H9 (cell line): ENCODE results near the gene MAP3K10. TPM values are rescaled to one million over a fixed set of nuclear protein-coding genes. Genes with fewer than 3 reads are reported as not detected.

Experiments
- DNase-seq: peaks from one replicate; pipeline ENCODE4 v3.0.0-alpha.2; 2017
- H2AFZ ChIP-seq: one replicate; pipeline ENCODE4 v1.6.1; 2013; ENCODE audit warnings: mild to moderate bottlenecking, low read length, control low read depth, moderate library complexity
- H2AK5ac ChIP-seq: 2 replicates; pipeline ENCODE4 v1.6.1; 2013; ENCODE audit warnings: low read length, control low read depth, mixed read lengths; ENCODE audit not compliant: insufficient read length
- H2BK120ac ChIP-seq: one replicate; pipeline ENCODE4 v1.6.1; 2013; ENCODE audit warnings: low read depth, mild to moderate bottlenecking, low read length, control low read depth, inconsistent platforms; ENCODE audit not compliant: poor library complexity, severe bottlenecking
- H2BK12ac ChIP-seq: 2 replicates; pipeline ENCODE4 v1.6.1; 2013; ENCODE audit warnings: low read length, control low read depth, mixed read lengths, low read depth; ENCODE audit not compliant: insufficient read length
- H2BK15ac ChIP-seq: 2 replicates; pipeline ENCODE4 v1.6.1; 2013; ENCODE audit warnings: low read depth, low read length, control low read depth
- H2BK20ac ChIP-seq: one replicate; pipeline ENCODE4 v1.6.1; 2013; ENCODE audit warnings: low read depth, mild to moderate bottlenecking, low read length, control low read depth, inconsistent platforms; ENCODE audit not compliant: poor library complexity, severe bottlenecking
- H2BK5ac ChIP-seq: 2 replicates; pipeline ENCODE4 v1.6.1; 2013; ENCODE audit warnings: low read length, control low read depth, mixed read lengths; ENCODE audit not compliant: insufficient read length
- H3K14ac ChIP-seq: 2 replicates; pipeline ENCODE4 v1.6.1; 2013; ENCODE audit warnings: low read length, control low read depth; ENCODE audit not compliant: insufficient read depth
- H3K18ac ChIP-seq: 2 replicates; pipeline ENCODE4 v1.6.1; 2013; ENCODE audit warnings: low read depth, mild to moderate bottlenecking, mixed read lengths, low read length, control low read depth; ENCODE audit not compliant: insufficient read length
- H3K23ac ChIP-seq: 2 replicates; pipeline ENCODE4 v1.6.1; 2013; ENCODE audit warnings: low read length, control low read depth, mixed read lengths, low read depth; ENCODE audit not compliant: insufficient read length
- H3K23me2 ChIP-seq: 2 replicates; pipeline ENCODE4 v1.6.1; 2013; ENCODE audit warnings: low read depth, mild to moderate bottlenecking, mixed read lengths, low read length, control low read depth; ENCODE audit not compliant: insufficient read length, poor library complexity, severe bottlenecking
- H3K27ac ChIP-seq: 2 replicates; pipeline ENCODE4 v1.5.1; 2013; ENCODE audit warnings: low read length, control low read depth, mixed read lengths, low read depth; ENCODE audit not compliant: insufficient read length
- H3K27me3 ChIP-seq: 2 replicates; pipeline ENCODE4 v1.6.1; 2013; ENCODE audit warnings: low read length, control low read depth, inconsistent platforms; ENCODE audit not compliant: insufficient read depth
- H3K4ac ChIP-seq: 2 replicates; pipeline ENCODE4 v1.6.1; 2013; ENCODE audit warnings: low read depth, mild to moderate bottlenecking, control low read depth, inconsistent platforms, low read length, moderate library complexity
- H3K4me1 ChIP-seq: 2 replicates; pipeline ENCODE4 v1.6.1; 2013; ENCODE audit warnings: low read length, control low read depth, inconsistent platforms; ENCODE audit not compliant: insufficient read depth
- H3K4me2 ChIP-seq: 2 replicates; pipeline ENCODE4 v1.6.1; 2013; ENCODE audit warnings: low read length, control low read depth, mixed read lengths; ENCODE audit not compliant: insufficient read length, insufficient read depth
- H3K56ac ChIP-seq: 2 replicates; pipeline ENCODE4 v1.6.1; 2013; ENCODE audit warnings: low read depth, mild to moderate bottlenecking, mixed read lengths, low read length, control low read depth; ENCODE audit not compliant: insufficient read length
- H3K79me1 ChIP-seq: 2 replicates; pipeline ENCODE4 v1.6.1; 2013; ENCODE audit warnings: low read depth, mild to moderate bottlenecking, moderate library complexity, low read length, control low read depth, inconsistent platforms; ENCODE audit not compliant: insufficient read depth, poor library complexity, severe bottlenecking
- H3K79me2 ChIP-seq: 2 replicates; pipeline ENCODE4 v1.6.1; 2013; ENCODE audit warnings: low read length, control low read depth, inconsistent platforms; ENCODE audit not compliant: insufficient read depth
- H3K9ac ChIP-seq: 2 replicates; pipeline ENCODE4 v1.6.1; 2013; ENCODE audit warnings: low read length, control low read depth, mixed read lengths; ENCODE audit not compliant: insufficient read length; ENCODE audit errors: extremely low read depth
- H3K9me3 ChIP-seq: one replicate; pipeline ENCODE4 v1.6.1; 2013; ENCODE audit warnings: low read depth, low read length, inconsistent platforms; ENCODE audit not compliant: control insufficient read depth
- H3T11ph ChIP-seq: one replicate; pipeline ENCODE4 v1.6.1; 2013; ENCODE audit warnings: mild to moderate bottlenecking, low read length, control low read depth, inconsistent platforms
- H4K20me1 ChIP-seq: one replicate; pipeline ENCODE4 v1.6.1; 2013; ENCODE audit not compliant: control insufficient read depth, insufficient read length, insufficient read depth
- H4K5ac ChIP-seq: 2 replicates; pipeline ENCODE4 v1.6.1; 2013; ENCODE audit warnings: low read depth, mild to moderate bottlenecking, mixed read lengths, low read length, control low read depth; ENCODE audit not compliant: insufficient read length
- H4K8ac ChIP-seq: replicated peaks from 2 replicates; pipeline ENCODE4 v1.6.1; 2013; ENCODE audit warnings: low read length, control low read depth, mixed read lengths, low read depth; ENCODE audit not compliant: insufficient read length
- H4K91ac ChIP-seq: 2 replicates; pipeline ENCODE4 v1.6.1; 2013; ENCODE audit warnings: low read depth, mild to moderate bottlenecking, moderate library complexity, mixed read lengths, low read length, control low read depth; ENCODE audit not compliant: insufficient read length
- H3K27ac Mint-ChIP-seq, 3 experiments: 2 replicates in 2 of 3; 3 replicates in 1 of 3; pipeline ENCODE4 v1.8.0; 2020 to 2021; ENCODE audit warnings: mixed read lengths in 3 of 3, mild to moderate bottlenecking in 1 of 3, moderate library complexity in 1 of 3
- H3K27me3 Mint-ChIP-seq: 2 replicates; pipeline ENCODE4 v1.8.0; 2021; ENCODE audit warnings: low read depth, mild to moderate bottlenecking, moderate library complexity, mixed read lengths
- H3K36me3 Mint-ChIP-seq, 3 experiments: 2 replicates in 2 of 3; 3 replicates in 1 of 3; pipeline ENCODE4 v1.8.0; 2020 to 2021; ENCODE audit warnings: low read depth in 3 of 3, mixed read lengths in 3 of 3; ENCODE audit not compliant: insufficient read depth in 1 of 3
- H3K4me1 Mint-ChIP-seq, 2 experiments: 2 replicates each; pipeline ENCODE4 v1.8.0; 2020; ENCODE audit warnings: mixed read lengths in 2 of 2
- H3K4me3 Mint-ChIP-seq, 2 experiments: 2 replicates in 1 of 2; 3 replicates in 1 of 2; pipeline ENCODE4 v1.8.0; 2020 to 2021; ENCODE audit warnings: mild to moderate bottlenecking in 2 of 2, mixed read lengths in 2 of 2, moderate library complexity in 1 of 2
- H3K9me3 Mint-ChIP-seq, 2 experiments: 2 replicates in 1 of 2; 3 replicates in 1 of 2; pipeline ENCODE4 v1.8.0; 2020; ENCODE audit warnings: mild to moderate bottlenecking in 2 of 2, mixed read lengths in 2 of 2, moderate library complexity in 1 of 2
- CTCF ChIP-seq: fragments of 200-600 bp; sonication (generic); conservative IDR thresholded peaks from 3 replicates; pipeline ENCODE4 v1.8.0; 2021; ENCODE audit warnings: antibody characterized with exemption, mild to moderate bottlenecking
- WGBS: extraction: QIAGEN DNeasy Blood & Tissue Kit; methylation state at CpG from one replicate; pipeline ENCODE4 v1.1.7; 2013; ENCODE audit warnings: missing lambda C conversion rate, low lambda C conversion rate, mixed read lengths; ENCODE audit not compliant: insufficient read length; ENCODE audit errors: extremely low coverage; 5-methylcytosine and 5-hydroxymethylcytosine counted together
- total RNA-seq: library from RNA; stranded (reverse); gene quantifications from 2 replicates; pipeline ENCODE4 v1.2.1, GENCODE V29; 2021

MAP3K10 gene
- total RNA-seq, 1 experiment from 2014 or later = 19.0 TPM

- H3K18ac ChIP-seq = no peak overlapping the region
- no peaks in the 10 kb centered on the region for H3K79me1 ChIP-seq
- peaks cover 2% of the 10 kb centered on the region; the same call in 1 of the 2 replicates for H3K4me1 ChIP-seq
- H3K27me3 ChIP-seq = no peaks in the 10 kb centered on the region
- H2AFZ ChIP-seq = no peak overlapping the region
- no peak overlapping the region for H4K5ac ChIP-seq
- no peak overlapping the region for H3K9ac ChIP-seq
- no peak overlapping the region for H3K4me2 ChIP-seq
- H2BK120ac ChIP-seq = no peak overlapping the region
- no peak overlapping the region for H2BK12ac ChIP-seq
- no peak for TF ChIP-seq CTCF
- H3K9me3 Mint-ChIP-seq = no peaks in the 10 kb centered on the region
- H3K36me3 Mint-ChIP-seq = peaks cover 7 to 44% (median 39%) of the 10 kb centered on the region in 3 experiments; a peak in 6 of 7 replicates
- no peak overlapping the region for H3K27ac Mint-ChIP-seq
- H3K23me2 ChIP-seq = no peaks in the 10 kb centered on the region
- DNase-seq = no peak
- no peak overlapping the region for H3K4me3 Mint-ChIP-seq
- H2BK15ac ChIP-seq = no peak overlapping the region
- H3T11ph ChIP-seq = no peak overlapping the region
- H3K14ac ChIP-seq = no peak overlapping the region
- no peaks in the 10 kb centered on the region for H4K20me1 ChIP-seq
- no peak overlapping the region for H4K91ac ChIP-seq
- no peak overlapping the region for H3K27ac ChIP-seq
- peaks cover 15 to 17% of the 10 kb centered on the region in 2 experiments for H3K4me1 Mint-ChIP-seq
- H2BK20ac ChIP-seq = no peak overlapping the region
- no peak overlapping the region for H2BK5ac ChIP-seq
- no CpG with 5 or more reads among the region's 9 CpGs for WGBS
- no peak overlapping the region for H3K56ac ChIP-seq
- H4K8ac ChIP-seq = no peak overlapping the region
- H3K4ac ChIP-seq = no peak overlapping the region
- H3K9me3 ChIP-seq = no peaks in the 10 kb centered on the region
- H2AK5ac ChIP-seq = no peak overlapping the region
- no peak overlapping the region for H3K23ac ChIP-seq
- H3K79me2 ChIP-seq = no peaks in the 10 kb centered on the region
- H3K27me3 Mint-ChIP-seq = no peaks in the 10 kb centered on the region
These were observed 44.8 kb downstream of the MAP3K10 start for GRCh38 chr19:40236026-40236355.
